ENCODE measurements around the gene TDO2.
"Not testable (repeated sequence)": the region's sequence is repeated elsewhere in the genome, so short reads cannot be mapped to it uniquely, and the experiment has no call there.

Gene TDO2

DNA sequence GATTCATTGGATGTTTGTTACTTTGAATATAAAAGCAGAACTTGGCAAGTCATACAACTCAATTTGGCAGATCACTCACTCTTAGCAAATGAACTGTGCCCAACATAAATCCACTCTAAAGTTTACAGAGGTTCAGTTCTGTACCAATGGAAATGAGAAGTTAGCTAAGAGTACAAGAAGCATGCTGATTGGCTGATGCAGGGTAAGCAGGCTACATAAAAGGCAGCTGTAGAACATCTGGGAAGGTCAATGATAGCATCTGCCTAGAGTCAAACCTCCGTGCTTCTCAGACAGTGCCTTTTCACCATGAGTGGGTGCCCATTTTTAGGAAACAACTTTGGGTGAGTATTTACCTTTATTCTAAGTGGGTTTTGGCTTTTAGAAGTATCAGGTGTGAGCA, at the start of gene TDO2:
Gene TDO2, plus strand, starts transcription at position 244 of the 400 bp plus-strand sequence. Its CDS starts 63 bp downstream, at position 307.
- DNase-seq, result no peak

DNA sequence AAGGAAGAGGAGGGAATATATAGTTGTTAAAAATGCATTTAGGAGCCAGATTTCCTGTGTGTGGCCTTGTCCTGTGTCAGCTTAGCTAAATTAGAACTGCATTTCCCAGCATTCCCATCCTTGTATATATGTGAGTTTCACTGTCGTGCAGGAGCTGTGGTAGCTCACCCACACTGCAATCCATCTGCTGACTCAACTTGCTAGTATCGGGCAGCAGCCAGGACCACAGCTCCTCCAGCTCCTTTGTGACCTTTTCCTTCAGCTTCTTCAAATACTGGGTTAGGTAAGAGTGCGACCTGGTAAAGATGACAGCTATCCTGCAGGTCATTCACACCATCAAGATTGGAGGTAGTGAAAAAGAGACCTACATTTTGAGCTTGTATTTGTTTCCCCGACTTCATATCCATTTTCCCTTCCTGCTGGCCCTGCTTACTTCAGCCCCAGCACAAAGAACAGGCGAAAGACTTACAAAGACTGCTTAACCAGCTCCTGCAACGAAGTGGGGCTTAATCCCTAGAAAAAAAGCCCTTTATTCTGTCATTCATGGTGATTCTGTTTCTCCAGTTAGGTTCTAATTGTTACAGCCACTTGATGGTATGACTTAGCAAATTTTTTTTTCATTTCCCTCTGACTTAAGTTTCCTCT, 48.8 kb upstream of the TDO2 start:
- DNase-seq, result no peak

DNA sequence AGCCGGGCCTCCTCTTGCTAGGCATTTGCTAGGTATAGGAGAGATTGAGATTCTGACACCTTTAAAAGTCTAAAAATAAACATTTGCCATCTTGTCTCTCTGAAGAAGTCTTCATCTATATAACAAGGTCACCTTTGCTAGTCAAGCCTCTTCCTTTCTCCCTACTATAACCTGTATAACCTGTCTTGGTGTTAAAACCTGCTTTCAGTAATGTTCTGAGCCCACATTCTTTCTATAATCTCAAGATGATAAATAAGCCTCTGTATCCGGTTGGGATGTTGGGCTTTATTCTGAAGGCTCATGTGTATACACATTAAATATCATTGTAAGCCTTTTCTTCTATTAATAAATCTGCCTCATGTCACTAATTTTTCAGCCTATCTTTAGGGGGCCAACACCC, 47.6 kb upstream of the TDO2 start:
- DNase-seq, result no peak

DNA sequence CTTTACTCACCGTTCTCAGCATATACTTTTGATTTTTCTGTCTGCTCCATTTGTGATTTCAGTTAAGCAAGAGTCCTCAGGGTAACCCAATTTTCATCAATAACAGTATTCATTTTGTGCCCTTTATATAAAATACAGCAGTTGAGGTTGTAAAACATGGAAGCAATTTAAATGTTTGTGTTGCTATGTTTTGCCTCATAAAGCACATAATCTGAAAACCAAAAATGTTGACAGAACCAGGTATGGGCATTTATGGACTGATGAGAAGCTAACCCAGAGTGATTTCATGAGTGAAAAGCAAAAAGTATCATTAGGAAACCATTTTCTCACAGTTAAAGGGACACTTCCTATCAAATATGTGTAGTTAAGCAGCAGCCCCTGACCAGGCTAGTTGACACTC, 37.3 kb upstream of the TDO2 start, which contains the start of gene ASIC5:
Gene ASIC5, minus strand, starts transcription at position 101 of the 400 bp plus-strand sequence. Its CDS starts 51 bp downstream, at position 50.
- DNase-seq, result no peak

DNA sequence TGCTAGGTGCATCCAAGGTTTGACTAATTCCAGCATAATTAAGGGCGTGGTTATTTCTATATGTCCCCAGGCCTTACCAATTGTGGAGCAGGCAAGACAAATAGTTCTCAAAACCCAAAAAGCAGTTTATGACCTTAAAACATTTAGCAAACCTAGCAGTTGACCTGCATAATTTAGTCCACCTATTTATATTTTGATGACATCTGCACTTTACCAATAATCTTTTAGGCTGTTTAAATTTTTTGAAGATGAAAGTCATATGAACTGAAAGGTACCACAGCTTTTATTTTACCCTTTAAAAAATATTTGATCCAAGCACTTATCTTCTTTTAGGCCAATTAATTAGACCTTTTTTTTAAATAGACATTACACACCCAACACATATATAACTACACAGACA, 27.6 kb upstream of the TDO2 start:
- DNase-seq, result no peak

DNA sequence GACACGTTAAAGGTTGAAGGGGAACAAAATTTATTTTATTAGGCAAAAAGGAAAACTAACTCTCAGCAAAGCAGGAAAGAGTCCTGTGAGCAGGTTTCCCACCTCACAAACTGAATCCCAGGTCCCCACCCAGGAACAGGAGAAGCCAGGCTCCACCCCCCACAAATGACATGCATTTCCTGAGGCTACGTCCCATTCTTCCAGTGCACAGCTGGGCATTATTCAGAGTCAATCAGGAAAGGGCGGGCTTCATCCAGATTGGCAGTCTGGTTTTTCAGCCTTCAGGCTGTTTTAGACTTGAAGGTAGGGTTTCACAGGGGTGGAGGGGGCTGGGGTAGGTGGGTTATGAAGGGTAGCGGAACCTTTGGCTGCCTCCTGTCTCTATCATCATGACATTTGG, 25.5 kb upstream of the TDO2 start:
- DNase-seq, result no peak

DNA sequence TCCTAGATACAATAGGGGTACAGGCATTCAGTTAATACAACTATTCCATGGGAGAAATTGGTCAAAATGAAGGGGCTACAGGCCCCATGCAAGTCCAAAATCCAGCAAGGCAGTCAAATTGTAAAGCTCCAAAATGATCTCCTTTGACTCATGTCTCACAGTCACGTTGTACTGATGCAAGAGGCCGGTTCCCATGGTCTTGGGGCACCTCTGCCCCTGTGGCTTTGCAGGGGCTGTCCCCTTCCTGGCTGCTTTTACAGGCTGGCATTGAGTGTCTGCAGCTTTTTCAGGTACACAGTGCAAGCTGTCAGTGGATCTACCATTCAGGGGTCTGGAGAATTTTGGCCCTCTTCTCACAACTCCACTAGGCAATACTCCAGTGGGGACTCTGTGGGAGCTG, 24.9 kb upstream of the TDO2 start:
- no peak for DNase-seq

DNA sequence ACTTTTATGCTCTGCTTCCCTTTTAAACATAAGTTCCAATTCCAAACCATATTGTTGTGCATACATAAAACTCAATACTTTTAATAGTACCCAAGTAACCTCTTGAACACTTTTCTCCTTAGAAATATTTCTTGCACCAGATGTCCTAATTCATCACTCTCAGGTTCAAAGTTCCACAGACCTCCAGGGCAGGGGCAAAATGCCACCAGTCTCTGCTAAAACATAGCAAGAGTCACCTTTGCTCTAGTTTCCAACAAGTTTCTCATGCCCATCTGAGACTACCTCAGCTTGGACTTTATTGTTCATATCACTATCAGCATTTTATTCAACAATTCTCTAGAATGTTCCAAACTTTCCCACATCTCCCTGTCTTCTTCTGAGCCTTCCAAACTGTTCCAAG, 23.7 kb upstream of the TDO2 start:
- DNase-seq, result no peak

DNA sequence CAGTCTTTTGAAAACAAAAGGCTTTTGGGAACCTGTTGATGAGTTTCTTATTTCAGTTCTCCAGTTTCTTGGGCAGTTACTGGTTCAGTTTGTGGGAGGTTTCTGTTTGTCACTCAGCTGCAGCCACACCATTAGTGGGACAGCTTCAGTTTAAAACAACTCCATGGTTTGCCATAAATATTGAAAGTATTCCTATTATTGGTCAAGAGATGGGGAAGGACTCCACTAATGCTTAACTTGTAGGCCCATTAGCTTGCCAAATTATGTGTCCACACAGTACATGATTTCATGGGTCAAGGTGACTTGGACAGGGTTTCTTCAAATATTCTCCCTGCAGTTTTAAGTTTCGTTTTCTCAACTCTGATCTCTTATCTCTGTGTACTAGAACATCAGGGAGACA, 21.9 kb upstream of the TDO2 start:
- no peak for DNase-seq

DNA sequence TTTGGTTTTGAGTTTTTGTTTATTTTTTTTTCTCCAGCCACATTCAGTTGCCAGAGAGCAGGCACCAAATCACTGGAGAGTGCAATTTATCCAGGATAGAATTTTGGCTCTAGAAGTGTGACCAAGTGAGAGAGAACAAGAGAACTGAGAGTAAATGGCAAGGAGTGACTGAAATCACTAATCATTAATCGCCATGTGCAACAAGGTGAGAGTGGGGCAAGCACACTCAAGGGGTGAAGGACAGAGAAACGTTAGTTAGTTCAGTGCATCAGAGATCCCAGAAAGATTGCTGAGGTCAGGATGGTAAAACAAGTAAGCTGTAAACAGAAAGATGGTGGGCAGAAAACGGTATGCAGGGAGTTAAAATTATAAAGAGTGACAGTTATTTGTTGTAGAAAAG, 19.6 kb upstream of the TDO2 start:
- DNase-seq, result no peak

DNA sequence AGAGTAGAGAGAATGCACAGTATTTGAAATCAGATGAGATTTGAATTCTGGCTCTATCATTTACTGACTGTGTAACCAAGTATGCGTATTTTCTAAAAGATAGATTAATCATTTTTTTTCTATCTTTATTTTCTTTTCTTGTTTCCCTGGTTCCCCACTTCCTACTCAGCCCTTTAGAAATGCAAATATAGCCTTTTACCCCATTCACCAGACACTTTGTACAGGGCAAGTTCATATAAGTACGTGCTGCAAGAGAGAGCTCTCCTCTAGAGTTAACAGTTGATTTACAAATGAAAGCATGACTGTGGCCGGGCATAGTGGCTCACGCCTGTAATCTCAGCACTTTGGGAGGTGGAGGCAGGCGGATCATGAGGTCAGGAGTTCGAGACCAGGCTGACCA, 17.8 kb upstream of the TDO2 start:
- DNase-seq, result no peak

DNA sequence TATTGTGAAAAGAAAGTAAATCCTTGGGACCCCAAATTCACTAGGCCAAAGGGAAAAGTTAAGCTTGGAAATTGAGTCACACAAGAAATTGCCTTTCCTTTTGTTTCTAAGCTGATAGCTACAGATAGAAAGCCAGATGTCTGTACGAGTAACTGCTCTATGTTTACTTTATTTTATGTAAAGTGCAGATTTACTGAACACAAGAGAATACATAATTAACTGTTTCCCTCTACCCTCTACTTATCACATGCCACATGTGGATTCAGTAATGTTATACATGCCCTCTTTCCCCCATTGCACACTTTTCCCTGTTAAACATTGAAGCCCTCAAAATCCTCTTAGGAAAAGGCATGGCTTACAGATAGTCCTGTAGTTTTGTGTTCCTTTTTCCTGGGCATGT, 16.5 kb upstream of the TDO2 start:
- no peak for DNase-seq

DNA sequence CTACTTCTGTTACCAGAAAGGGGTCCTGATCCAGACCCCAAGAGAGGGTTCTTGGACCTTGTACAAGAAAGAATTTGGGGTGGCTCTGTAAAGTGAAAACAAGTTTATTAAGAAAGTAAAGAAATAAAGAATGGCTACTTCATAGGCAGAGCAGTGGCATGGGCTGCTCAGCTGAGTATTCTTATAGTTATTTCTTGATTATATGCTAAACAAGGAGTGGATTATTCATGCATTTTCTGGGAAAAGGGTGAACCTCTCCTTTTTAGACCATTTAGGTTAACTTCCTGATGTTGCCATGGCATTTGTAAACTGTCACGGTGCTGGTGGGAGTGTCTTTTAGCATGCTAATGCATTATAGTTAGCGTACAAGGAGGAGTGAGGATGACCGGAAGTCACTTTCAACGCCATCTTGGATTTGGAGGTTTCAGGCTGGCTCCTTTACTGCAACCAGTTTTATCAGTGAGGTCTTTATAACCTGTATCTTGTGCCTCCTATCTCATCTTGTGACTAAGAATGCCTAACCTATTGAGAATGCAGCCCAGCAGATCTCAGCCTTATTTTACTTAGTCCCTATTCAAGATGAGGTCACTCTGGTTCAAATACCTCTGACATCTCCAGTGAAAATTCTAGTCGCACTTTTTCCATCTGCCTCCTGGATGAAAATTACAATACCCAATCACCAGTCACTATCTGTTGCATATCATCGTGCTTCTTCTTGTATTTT, 15.5 kb upstream of the TDO2 start:
- no peak for DNase-seq

DNA sequence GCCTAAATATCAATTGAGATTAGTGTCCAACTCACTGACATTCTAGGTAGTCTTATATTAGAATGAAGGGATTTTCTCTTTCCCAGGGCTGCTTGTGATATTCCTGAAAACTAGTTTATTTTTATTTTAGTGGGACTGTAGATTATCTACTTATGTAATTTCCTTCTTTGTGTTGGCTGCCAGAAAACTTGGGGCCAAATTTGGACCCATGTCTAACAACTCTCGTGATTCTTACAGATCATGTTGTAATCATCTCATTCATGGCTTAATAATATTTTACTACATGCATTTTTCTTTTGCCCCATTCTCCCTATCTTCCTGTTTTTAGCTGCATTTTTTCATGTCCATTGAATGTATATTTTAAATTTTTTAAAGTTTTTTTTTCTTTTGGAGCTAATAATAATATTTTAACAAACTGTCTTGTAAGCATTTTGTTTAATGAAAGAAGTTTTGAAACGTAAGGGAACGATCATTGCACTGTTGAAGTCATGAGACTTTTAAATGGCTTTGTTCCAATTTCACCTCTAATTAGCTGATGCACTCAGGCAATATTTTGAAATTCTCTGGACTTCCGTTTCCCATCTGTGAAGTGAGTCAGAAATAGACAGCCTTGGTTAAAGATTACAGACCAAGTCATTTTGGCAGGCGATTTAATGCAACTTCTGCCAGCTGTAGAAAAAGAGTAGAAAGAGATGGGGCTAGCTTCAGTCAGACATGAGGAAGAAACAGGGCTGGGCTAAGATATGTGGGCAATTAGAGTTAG, 14.3 kb upstream of the TDO2 start:
- DNase-seq, result no peak

DNA sequence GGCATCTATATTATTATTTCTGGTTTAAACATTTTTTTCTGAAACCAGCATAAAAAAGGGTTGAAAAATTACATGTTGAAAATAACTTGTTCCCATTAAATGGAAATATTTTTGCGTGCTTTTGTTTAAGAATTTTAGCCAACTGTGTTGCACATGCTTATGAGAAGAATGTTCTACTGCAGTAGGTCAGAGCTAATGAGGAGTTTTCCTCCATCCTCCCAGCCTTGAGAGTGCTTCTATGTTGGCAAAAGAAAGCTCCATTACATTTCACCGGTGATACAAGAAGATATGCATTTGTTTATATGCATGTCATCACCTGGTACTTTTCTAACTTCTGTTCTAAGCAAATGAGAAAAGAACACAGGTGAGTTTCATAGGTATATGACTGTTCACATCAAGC, 13.6 kb upstream of the TDO2 start:
- no peak for DNase-seq

DNA sequence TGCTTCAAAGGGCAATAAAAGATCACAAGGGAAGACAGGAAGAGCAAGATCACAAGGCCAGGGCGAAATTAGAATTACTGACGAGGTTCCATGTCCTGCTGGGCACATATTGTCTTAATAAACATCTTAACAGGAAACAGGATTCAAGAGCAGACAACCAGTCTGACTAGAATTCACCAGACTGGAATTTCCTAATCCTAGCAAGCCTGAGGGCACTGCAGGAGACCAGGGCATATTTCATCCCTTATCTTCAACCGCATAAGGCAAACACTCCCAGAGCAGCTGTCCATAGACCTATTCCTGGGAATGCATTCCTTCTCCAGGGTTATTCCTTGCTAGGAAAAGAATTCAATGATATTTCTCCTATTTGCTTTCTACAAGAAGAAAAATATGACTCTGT, 12.4 kb upstream of the TDO2 start:
- no peak for DNase-seq

DNA sequence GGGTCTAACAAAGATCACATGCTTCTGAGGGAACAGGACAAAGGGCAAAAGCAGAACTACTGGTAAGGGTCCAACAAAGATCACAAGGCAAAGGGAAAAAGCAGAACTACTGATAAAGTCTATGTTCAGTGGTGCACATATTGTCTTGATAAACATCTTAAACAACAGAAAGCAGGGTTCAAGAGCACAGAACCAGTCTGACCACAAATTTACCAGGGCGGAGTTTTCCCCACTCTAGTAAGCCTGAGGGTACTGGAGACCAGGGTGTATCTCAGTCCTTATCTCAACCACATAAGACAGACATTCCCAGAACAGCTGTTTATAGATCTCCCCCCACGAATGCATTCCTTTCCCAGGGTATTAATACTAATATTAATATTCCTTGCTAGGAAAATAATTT, 5.1 kb upstream of the TDO2 start:
- DNase-seq, result not testable (repeated sequence)

DNA sequence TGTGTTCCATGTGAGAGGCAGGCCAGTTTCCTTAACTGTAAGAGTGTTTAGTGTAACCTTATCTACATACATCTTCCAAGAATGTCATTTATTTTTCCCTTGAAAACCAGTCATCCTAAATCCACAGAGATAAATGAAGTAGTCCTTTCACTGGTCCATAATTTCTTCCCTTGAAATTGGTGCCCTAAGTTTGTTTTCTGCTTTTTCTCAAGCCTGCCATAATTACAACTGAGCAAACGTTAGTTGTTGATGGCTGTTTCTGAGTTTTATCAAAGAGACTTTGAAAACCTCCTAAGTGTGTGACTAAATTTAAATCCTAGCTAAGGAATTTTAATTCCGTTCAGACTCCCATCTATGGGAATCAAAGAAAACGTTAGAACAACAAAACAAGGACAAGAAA, 3.6 kb upstream of the TDO2 start:
- DNase-seq, result no peak

DNA sequence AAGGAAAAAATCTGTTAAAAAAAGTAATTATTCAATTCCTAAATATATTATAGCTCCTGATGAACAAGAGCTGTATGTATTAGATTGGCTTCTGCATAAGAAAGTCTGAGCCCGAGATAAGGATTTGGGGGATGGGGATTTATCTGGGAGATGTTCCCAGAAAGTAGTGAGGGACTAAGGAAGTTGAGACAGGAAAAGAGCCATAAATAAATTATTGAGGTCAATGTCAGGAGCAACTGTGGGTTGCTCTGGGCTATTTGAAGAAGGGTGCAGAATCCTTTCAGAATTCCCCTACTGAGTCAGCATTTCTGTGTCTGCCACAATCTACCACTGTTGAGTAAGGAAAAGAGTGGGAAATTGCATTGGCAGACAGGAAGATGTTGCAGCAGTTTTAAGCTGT, 3.1 kb upstream of the TDO2 start:
- DNase-seq, result no peak

DNA sequence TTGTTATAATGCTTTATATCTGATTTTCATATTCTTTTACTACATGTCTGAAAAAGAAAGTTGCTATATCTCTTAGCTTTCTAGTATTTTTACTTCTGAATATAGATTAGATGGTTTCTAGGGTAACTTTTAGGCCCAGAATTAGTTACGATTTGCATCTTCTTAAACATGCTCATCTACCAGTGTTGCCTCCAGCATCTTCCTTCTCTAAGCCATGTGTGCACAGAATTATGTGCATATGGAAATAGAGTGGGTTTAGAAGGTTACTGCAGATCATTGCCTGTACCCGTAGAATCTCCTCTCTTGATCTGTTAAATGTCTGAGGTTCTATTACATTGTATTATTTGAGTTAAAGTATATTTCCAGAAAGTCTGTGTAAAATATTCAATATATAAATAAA, 2.5 kb upstream of the TDO2 start:
- no peak for DNase-seq

DNA sequence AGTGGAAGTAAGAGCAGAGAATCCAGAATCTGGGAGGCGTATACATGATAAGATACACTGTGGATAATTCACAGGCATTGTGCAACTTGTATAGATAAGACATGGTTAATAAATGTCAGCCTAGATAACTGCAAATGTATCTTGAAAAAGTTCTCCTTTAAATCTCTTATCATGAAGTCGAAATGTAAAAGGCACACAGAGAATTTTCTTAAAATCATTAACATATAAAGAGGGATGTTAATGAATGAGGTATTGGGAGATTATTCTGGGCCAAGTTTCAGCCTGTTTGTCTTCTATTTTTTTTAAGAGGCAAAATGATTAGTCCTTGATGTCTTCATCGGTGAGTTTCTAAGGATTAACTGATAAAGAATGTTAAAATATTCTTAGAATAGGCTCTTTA, 835 bp downstream of the TDO2 start:
- no peak for DNase-seq

DNA sequence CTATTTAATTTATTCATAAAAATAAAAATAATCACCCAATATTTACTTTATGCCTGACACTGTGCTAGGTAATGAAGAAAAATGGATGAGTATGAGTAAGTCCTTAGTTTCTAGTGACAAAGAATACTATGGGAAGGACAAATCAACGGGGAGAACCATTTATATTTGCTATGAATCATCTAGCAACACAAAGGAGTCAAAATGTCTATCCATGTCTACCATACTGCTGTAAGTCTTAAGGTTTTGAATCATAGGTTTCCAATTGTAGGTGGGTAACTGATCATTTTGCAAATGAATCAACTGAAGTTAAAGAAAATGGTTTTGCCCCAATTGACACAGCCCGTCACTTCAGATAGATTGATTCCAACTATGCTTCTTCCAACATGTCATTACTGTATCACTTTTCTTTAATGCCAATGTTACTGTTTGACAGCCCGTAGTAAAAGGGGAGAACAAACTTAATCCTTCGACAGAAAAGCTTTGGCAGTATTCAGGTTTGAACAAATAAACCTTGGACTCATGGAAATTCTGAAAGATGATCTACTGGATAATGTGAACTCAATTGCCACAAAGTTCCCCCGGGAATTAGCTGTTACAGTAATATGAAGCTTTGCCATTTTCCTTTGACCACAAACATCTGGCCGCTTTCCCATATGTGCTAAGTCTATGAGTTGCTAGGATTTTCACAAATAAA, 3.2 kb downstream of the TDO2 start:
- no peak for DNase-seq

DNA sequence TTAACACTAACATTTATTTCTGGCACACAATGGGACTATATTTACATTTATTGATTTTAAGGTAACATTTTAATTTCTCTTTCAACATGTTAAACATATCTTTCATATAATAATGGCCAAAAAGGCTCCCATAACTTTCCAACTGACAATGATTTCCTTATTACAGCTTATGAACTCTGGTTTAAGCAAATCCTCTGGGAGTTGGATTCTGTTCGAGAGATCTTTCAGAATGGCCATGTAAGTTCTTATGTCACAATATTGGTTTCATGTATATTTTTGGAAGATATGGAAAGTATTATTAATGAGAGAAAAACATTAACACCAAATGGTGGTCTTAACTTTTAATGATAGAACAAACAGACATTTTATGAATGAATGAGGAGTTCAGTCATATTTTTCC, 4.1 kb downstream of the TDO2 start:
- DNase-seq, result no peak

Measured in CD4-positive, alpha-beta T cell treated with Interleukin-21 for 1 hour (primary cell).